Stimulated activated CD4-positive, alpha-beta T cell treated with anti-CD3 and anti-CD28 coated beads, Interleukin-1b, Interleukin-23, amount 100 ng/mL, for 24 hours (primary cell): ENCODE results near the gene FAM241B.

ENCODE experiments used
- DNase-seq, 4 experiments: peaks; one replicate each; pipeline ENCODE4 v3.0.0-alpha.2; 2020; ENCODE audit warnings: low read depth in 4 of 4, low spot score in 1 of 4

The FAM241B gene

DNA sequence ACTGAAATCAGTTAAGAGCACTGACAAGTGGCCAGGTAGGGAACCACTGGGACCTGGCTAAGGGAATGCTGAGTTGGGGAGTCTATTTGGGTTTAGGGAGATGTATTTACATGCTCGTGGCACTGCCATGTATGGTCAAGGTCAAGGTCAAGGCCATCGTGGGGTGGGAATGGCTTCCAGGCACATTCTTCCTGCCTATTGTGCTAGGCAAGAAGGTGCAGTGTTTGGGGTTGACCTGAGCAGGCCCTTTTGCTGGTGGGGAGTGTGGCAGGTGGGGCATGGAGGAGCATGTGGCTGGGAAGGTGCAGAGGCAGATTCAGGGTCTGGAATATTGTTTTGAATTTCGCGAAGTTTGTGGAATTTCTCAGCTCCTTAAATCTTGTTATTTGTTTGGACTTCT lies 17.8 kb downstream of the FAM241B start:
- DNase-seq: no peak

DNA sequence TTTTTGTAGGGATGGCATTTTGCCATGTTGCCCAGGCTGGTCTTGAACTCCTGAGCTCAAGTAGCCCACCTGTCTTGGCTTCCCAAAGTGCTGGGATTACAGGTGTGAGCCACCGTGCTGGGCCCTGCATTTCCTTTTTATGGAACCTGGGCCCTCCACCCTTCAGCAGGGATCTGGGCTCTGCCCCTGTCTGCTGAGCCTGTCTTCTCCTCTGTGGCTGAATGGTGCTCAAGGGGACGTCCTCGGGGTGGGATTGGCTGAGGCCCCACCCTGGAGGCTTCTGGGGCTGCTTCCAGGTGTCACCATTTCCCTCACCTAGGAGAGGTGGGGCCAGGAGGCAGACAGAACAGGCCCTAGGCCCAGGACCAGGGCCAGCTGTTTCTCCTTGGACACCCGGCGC lies 18.4 kb downstream of the FAM241B start:
- no peak for DNase-seq

DNA sequence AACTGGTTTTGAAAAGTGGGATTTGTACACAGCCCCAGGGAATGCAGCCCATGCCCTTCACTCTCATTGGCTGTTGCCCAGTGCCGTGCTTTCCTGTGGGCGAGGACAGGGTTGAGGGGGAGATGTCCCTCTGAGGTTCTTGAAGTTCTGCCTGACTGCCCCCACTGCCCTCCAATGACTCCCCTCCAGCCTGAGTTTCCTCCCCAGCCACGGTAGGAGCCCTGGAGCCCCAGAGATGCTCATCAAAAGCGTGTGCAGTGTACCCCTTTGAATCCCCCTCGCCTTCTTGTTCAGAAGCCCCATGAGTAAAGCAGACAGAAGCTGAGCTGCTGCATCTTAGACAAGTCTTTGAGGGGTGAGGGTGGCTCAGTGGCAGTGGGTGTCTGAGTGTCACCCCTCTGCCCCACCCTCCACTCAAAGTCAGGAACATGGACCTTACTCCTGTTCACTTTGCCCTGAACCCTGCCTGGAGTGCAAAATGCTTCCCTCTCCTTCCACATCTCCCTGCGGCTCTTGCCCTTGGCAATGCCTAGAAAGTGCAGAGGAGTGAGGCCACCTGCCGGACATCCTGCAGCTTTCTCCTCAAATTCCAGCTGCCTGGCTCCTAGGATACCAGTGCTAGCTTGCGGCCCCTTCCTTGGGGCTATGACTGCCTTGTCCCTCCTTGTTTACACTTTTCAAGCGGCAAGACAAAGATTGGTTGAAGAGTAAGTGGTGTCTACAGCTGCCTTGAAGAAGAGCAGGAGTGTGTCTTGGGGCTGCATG lies 19.9 kb downstream of the FAM241B start:
- DNase-seq: no peak

DNA sequence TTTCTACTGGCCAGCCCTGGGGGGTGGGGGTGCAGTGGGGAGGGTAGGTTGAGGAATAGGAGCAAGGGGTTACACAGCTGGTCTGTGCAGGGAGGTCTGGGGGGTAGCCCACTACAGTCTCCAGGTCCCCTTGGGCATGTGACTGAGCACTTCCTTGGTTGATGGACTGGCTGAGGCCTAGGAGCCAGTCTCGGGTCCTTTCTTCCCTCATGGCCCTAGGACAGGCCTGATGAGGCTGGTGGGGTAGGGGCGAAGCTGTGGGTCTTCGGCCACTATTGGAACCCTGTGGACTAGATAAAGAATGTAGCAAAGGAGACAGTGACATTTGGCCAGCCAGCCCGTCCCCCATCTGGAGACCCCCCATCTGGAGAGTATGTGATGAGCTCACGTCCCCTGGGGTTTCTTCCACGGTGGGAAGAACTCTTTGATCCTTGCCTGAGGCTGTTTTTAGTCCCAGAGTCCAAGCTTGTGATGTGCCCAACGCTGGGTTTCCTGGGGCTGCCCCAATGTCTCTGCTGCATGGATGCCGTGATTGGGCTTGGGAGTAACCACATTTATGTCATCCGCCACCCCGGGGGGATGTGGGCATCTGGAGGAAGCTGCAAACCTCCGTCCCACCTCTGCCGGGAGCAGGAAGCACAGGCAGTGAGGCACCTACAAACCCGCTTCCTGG lies 20.7 kb downstream of the FAM241B start:
- no peak for DNase-seq

DNA sequence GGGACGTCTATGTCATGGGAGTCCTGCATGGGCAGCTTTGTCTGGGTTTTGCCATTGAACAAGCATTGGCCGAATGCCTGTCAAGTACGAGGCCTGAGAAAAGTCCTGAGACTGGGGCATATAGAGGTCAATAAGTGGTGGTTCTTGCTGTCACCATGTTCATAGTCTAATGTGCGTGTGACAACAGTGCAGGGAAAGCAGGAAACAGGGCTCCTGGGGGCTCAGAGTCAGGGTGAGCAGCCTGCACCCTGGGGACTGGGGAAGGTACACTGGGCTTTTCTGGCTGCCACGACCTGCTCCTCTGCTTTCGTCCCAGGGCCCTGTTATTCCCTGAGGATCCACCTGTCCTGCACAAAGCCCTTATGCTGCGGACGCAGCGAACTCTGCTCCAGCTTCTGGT lies 21.3 kb downstream of the FAM241B start:
- DNase-seq: no peak

DNA sequence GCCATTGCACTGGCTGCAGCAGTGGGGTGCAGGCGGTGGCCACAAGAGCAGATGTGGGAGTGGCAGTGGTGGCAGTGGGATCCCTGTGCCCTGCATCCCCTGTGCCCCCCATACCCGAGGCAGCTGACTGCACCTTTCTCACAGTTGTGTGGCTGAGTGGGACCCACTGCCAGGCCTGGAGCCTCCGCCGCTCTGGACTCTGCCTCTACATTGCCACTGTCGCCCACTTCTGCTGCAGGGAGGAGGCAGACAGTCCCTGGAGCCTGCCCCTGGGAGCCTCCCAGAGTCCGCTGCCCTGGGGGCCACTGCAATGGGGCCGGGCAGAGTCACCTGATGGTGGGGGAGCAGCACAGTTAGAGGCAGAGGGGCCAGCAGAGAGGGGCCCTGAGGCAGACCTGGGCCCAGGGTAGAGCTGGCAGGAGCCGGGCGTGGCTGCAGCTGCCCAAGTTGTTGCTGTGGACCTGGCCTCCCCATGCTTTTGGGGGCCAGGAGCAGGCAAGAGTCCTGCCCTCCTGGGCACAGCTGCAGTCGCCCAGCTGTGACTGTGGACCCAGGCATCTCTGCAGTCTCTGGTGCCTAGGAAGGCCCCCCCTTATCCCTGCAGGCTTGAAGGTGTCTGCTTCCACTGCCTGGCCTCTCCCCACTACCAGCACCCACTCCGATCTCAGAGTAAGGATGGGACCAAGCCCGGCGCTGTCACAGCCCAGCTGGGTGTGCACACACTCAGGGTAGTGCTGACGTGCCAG lies 22.2 kb downstream of the FAM241B start:
- DNase-seq: no peak

DNA sequence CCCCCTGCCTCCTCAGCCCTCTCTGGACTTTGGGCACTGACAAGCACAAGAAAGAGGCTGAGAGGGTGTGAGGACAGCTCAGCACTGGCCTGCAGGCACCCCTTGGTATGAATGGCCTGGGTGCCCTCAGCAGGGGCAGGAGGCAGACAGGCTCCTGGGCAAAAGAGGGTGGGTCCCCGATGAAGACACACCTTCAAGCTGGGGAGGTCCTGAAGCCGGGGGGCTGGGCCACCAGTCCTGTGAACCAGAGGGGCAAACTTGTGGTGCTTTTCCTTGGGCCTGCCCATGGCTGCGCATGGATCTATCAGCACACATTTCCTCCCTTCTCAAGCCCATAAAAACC lies 22.8 kb downstream of the FAM241B start:
- no peak for DNase-seq

DNA sequence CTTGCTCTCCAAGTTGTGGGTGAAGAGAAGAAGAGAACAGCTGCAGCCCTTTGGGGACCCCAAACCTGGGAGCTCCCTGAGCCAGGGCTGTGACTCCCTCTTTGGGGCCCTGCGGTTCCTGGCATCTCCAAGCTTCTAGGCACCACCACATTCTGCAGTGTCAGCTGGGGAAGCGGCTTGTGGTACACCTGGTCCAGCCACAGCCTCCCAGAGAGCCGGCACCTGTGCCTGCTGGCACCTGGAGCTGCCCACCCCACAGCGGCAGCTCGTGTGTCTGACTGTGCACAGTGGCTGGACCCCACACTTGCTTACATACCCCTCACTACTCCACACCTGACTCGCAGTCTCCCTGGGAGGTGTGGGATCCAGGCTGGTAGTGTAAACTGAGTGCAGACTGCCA lies 23.5 kb downstream of the FAM241B start:
- no peak for DNase-seq

DNA sequence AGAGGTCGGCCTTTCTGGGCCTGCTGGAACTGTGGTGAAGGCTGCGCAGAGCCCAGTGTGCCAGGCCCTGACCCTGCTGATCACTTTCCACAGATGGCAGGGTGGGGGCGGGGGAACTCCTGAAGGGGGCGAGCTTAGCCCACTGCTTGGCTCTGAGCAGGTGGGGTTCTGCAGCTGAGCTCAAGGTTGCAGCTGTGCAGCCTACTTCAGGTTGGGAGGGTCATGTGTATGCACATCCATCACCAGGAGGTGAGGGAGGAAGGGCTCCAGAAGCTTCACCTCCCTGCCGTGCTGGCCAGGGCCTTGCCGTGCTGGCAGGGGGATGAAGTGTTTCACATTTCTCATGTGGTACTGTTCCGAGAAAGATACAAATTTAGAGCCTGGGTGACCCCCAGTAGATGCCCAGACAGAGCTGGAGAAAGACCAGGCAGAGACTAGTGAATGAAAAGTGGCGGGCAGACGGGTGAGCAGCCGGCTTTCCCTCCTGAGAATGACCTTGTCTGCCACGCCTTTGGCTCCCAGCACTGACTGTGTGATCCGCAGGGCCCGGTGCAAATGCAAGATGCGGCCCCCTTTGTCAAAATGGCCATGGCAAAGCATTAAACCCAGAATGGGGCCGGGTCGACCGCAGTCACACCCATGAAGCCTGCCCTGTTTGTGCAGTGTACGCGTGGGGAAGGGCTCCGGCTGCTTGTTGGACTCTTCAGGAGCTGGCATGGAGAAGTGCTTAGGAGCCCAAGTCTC lies 25.2 kb downstream of the FAM241B start:
- no peak for DNase-seq

DNA sequence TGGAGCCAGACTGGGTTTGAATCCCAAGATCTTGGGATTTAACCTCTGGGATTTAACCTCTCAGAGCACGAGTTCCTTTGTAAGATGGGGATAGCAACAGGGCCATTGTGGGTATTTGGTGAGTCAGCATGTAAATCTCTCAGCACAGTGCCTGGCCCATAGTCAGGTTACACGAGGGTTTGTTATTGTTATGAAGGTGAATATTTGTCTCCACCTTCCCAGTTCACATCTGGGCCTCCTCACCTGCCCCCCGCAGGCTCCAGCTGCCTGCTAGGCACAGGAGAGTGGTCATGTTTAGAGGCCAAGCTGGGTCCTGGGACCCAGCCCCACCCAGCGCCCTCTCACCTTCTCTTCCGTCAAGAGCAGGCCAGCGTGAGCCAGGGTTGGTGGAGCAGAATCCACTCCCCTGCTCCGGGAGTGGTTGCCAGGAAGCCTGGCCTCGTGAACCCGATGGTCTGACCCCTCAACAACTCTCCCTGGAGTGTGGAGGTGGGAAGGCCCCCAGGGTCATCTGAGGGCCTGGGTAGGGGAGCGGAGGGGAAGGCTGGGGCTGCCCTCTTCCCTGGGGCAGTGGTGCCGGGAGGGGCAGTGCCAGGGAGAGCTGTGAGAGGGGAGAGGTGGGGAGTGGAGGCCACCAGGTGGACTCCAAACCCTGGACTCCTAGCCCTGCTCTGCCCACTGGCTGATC lies 26.0 kb downstream of the FAM241B start:
- no peak for DNase-seq

DNA sequence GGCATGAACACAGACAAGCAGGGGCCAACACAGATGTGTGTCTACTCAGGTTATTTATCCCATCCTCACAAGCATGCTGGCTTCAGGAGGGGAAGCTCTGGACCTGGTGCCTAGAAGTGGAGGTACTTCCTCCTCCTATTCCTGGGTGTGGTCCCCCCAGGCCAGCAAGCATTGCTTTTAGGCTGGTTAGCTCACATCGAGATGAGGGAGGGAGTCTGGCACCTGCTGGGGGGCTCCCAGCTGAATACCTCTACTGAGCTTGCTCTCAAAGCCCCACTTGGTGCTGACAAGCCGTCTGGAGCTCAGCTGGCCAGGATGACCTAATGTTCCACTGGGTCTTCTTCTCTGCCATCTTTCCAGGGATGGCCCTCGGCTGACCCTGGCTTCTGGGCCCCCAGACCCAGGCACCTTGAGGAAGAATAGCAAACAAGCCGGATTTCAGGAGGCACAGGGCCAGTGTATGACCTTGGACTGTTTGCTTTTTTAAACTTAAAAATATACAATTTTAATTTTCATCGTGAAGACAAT lies 26.8 kb downstream of the FAM241B start:
- DNase-seq: no peak

DNA sequence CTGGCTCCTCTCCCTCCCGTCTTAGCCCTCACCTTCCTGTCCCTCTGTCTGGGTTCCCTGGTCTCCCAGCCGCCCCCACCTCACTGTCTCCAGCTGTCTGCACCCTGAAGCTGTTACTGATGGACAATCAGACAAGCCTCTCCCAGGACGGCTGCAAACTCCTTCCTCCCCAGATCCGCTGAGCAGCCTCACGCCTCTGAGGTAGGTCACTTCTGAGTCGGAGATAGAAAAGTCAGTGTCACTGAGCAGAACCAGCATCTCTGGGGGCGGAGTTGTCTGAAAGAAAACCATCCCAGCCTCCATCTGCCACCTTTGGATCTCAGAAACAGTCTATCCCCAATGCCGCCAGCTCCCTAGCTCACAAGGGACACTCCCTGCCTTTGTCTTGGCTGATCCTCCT lies 27.4 kb downstream of the FAM241B start:
- DNase-seq: no peak

DNA sequence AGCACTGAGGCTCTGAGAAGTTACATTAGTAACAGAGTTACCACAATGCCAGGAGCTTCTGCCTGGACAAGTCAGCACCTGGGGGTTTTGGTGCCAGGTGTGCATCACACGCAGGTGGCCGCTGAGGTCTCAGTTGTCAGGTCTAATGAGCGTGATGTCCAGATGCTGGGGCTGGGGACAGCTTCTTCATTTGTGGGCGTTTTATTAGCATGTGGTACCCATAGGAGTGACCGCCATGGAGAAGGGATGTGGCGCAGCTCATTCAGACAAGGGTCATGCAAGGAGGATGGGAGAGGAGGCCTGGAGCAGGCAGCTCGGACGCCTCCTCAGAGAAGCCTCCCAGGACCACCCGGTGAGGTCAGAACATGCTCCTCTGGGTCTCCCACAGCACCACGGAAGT lies 27.8 kb downstream of the FAM241B start:
- DNase-seq: no peak

DNA sequence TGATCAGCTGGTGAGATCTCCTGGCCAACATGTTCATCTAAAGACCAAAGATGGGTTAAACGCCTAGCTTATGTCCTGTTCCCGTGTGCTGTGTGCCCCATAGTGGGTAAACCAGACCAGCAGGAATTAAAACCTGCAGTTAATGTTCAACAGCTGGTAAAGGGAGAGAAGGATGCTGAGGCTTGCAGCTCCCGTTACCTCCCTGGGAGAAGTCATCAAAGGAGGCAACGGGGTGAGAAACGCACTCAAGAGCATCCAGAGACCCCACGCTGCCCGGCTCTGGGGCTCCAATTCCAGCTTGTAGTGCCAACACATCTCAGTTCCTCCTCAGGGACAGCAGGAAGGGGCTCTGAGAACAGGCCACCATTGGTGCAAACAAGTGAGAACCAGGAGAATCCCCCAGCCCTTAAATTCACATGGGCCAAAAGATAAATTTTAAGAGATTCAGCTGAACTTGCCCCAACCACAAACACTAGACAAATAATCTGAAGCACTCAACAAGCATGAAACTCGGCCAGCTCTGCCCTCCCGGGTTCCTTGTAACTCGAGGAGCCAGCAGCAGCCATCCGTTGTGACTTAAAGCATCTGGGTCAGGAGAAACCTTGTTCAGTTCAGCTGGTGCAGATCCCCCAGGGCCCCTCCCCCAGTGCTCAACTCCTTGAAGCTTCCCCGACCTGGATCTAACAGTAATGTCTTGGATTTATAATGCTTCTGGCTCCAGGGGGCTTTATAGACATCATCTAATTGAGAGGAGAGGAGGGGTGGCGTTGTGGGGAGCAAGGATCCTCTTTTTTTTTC lies 29.4 kb downstream of the FAM241B start:
- DNase-seq: no peak

DNA sequence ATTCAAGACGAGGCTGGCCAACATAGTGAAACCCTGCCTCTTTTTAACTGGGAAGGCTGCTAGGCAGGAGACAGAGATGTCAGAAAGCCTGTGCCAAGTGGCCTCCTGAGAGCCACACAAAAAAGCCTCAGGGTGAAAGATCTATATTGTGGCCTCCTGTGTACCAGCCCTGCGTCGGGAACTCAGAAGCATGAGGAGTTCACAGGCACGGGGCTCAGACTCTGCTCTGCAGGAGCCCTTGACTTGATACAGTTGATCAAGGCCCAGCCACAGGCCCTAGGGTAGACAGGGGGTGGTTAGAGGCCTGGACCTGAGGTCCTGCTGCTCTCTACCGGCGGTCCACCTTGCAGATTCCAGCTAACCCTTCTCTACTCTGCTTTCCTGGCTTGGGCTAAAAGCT lies 30.2 kb downstream of the FAM241B start:
- DNase-seq: no peak

DNA sequence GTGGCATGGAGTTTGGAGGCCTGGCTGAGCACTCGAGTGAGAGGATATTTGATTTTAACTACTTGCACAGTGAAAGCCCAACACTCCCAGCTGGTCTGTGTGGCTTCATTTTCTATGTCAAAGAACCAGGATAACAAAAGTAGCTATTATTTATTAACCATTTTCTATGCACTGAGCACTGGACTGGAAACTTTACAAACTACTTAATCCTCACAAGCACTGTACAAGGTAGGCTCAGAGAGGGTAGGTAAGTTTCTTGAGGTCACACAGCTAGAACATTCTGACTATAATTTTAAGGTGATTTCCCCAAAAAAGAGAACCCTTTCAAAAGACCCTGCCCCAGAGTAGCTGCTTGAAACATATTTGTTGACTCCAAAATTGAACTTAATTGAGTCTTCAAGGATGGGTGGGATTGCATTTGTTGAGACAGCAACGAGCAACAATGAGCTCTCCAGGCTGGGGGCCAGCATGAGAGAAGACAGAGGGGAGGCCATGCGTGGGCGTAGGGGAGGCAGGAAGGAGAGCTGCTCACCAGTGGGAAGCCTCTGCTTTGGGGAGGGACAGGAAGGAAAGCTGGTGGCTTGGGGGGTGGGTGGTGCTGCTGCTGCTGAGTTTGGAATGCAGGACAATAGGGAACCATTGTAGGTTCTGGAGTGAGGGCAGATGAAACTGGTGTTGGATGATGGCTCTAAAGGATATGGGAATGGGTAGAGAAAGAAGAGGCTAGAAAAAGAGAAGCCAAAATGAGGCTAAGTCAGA lies 31.5 kb downstream of the FAM241B start:
- no peak for DNase-seq

DNA sequence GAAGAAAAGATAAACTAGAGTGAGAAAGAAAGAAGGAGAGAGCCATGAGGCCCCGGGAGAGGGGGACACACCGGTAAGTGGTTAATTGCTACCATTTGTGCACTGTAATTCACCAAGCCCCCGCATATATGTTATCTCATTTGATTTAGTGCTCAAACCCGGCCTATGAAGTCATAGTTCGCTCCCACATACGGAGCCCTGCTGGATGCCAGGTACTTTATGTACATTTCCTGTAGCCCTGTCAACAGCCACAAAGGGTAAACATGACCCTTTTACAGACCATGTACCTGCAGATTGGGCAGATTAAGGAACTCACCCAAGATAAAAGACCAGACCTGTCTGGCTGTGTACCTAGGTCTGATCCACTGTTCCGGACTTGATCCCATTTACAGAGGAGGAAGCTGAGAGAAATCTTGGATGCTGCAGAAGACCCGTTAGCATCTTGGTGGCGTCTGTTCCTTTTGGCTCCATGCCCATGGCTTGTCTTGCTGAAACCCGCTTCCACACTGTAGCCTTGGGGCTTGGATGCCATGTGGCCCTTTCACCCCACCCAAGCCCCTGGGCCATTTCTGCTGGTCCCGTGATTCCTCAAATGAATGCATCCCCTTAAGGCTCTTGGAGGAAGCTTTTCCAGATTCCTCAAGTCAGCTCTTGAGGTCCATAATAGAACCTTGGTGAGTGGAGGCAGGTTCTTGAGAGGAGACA lies 32.3 kb downstream of the FAM241B start:
- DNase-seq: no peak

DNA sequence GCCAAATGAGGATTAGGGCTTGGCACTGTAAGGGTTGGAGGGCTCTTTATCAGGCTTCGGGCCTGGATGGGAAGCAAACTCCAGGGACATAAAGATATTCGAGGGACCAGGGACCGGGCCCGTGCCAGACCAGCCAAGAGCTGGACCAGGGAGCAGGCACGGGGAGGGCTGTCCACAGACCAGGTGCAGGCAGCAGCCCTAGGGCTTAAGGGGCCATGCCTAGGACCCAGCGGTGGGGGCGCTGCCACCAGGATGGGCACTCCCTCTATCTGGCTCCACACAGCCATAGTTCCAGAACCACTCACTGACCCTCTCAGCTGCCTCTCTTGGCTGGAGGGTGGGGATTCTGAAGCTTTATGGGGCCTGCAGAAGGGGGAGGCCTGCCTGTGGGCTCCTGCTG lies 32.9 kb downstream of the FAM241B start:
- no peak for DNase-seq
